SH-SY5Y (cell line): Measurements from ENCODE around the gene BTBD9.

ENCODE experiments used
- GATA2 ChIP-seq: IDR thresholded peaks from 2 replicates; pipeline ENCODE4 v1.6.1; 2011; ENCODE audit warnings: mild to moderate bottlenecking, low read depth, low read length
- GATA3 ChIP-seq: IDR thresholded peaks from 2 replicates; pipeline ENCODE4 v1.6.1; 2011; ENCODE audit warnings: low read depth, mild to moderate bottlenecking, low read length, moderate library complexity

- TF ChIP-seq GATA2 (no peak), GATA3 (no peak)
Measured at GRCh38 chr6:38174806-38175495, 464.8 kb downstream of the BTBD9 start.
